HEK293T (cell line): ENCODE data around the gene MUC4.

ENCODE experiments used
- ELF4 ChIP-seq: fragments of 450-650 bp; IDR thresholded peaks from 2 replicates; pipeline ENCODE4 v1.6.1; 2017; ENCODE audit warnings: antibody characterized with exemption
- FOXM1 ChIP-seq: fragments of 450-650 bp; IDR thresholded peaks from 2 replicates; pipeline ENCODE4 v1.6.1; 2017; ENCODE audit warnings: mild to moderate bottlenecking, borderline replicate concordance
- L3MBTL2 ChIP-seq: fragments of 450-650 bp; conservative IDR thresholded peaks from 2 replicates; pipeline ENCODE4 v1.6.1; 2016; ENCODE audit warnings: mild to moderate bottlenecking
- SP1 ChIP-seq: fragments of 450-650 bp; IDR thresholded peaks from 2 replicates; pipeline ENCODE4 v1.6.1; 2017
- ZNF384 ChIP-seq: fragments of 450-650 bp; IDR thresholded peaks from 2 replicates; pipeline ENCODE4 v1.6.1; 2016

DNA sequence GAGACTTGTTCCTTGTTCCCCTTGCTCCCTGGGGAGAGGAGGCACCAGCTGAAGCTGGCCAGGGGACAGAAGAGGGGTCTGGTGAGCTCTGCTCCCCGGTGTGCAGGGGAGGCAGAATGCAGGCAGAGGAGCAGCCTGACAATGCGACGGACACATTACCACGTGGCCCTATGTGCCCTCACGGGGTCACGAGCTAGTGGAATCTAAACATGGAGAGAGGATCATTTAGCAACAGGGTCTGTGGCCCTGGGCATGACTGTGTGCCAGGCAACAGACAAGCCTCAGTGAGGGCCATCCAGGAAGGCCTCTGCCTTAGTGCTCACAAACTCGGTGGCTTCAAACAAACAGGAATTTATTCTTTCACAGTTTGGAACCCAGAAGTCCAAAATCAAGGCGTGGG is 8.5 kb upstream of the MUC4 start:
- TF ChIP-seq FOXM1 = no peak
- TF ChIP-seq SP1 = no peak
- no peak for TF ChIP-seq L3MBTL2
- no peak for TF ChIP-seq ZNF384
- TF ChIP-seq ELF4 = no peak
